Endometrial microvascular endothelial cells (primary cell): ENCODE results near the gene MRPL49. TPM values are rescaled to one million over a fixed set of nuclear protein-coding genes. Genes with fewer than 3 reads are reported as not detected.
"Not testable (repeated sequence)": the region's sequence is repeated elsewhere in the genome, so short reads cannot be mapped to it uniquely, and the experiment has no call there.

ENCODE experiments used
- in situ Hi-C: cut with HindIII; loops from 2 replicates; pipeline ENCODE4 v1.10.0; 2017; ENCODE audit warnings: low sequenced_read_pairs, low pct_unique_long_range_greater_than_20kb; ENCODE audit errors: inconsistent ontology term
- total RNA-seq: library from RNA; depleted of rRNA; stranded (reverse); fragments of >200 nt; gene quantifications from one replicate; pipeline ENCODE4 v1.2.3, GENCODE V29; 2015; ENCODE audit errors: inconsistent ontology term

The MRPL49 gene
- total RNA-seq, 1 donor from 2014 or later, result 56.2 TPM

GRCh38 chr11:65115361-65116082, 6.6 kb upstream of the MRPL49 start:
- in situ Hi-C loops, result no loop called here

- in situ Hi-C loops, result no loop called here
Measured at GRCh38 chr11:65116370-65117205, 5.5 kb upstream of the MRPL49 start.

GRCh38 chr11:65117206-65118096, 4.7 kb upstream of the MRPL49 start, which contains the start of gene ZNHIT2:
ZNHIT2 (minus strand) TSS chr11:65117701; CDS start chr11:65117653, 48 bp downstream.
- in situ Hi-C loops, result no loop called here

GRCh38 chr11:65118097-65118837, 3.9 kb upstream of the MRPL49 start:
- in situ Hi-C loops, result no loop called here

GRCh38 chr11:65118891-65119669, 3.0 kb upstream of the MRPL49 start:
- in situ Hi-C loops, result not testable (repeated sequence)

- in situ Hi-C loops, result no loop called here
Measured at GRCh38 chr11:65119670-65119995, 2.5 kb upstream of the MRPL49 start.

GRCh38 chr11:65120831-65121230, 1.3 kb upstream of the MRPL49 start:
- in situ Hi-C loops, result no loop called here

- in situ Hi-C loops, result no loop called here
Measured at GRCh38 chr11:65121447-65121864, 665 bp upstream of the MRPL49 start.

- in situ Hi-C loops, result no loop called here
Measured at GRCh38 chr11:65124480-65125196, 2.5 kb downstream of the MRPL49 start.

- in situ Hi-C loops, result no loop called here
Measured at GRCh38 chr11:65125197-65126056, 3.3 kb downstream of the MRPL49 start.

GRCh38 chr11:65126624-65127274, 4.6 kb downstream of the MRPL49 start:
- in situ Hi-C loops, result no loop called here

GRCh38 chr11:65127473-65128181, 5.5 kb downstream of the MRPL49 start:
- in situ Hi-C loops, result no loop called here

GRCh38 chr11:65128182-65129145, 6.3 kb downstream of the MRPL49 start:
- in situ Hi-C loops, result no loop called here

- in situ Hi-C loops, result no loop called here
Measured at GRCh38 chr11:65129649-65130441, 7.7 kb downstream of the MRPL49 start.
